Small intestine (tissue), 7 donors: Measurements from ENCODE around the gene CLEC2D. TPM values are rescaled to one million over a fixed set of nuclear protein-coding genes. Genes with fewer than 3 reads are reported as not detected.
A peak's percentile ranks its signal among the peaks of the same experiment; 100 is the strongest.
"Not testable (repeated sequence)": the region's sequence is repeated elsewhere in the genome, so short reads cannot be mapped to it uniquely, and the experiment has no call there.

Experiments
- DNase-seq, 2 donors: peaks; one replicate each; pipeline versions ENCODE4 v3.0.0 to v3.0.0-alpha.2; 2013
- FAIRE-seq: peaks from 2 replicates; lab custom pipeline; 2012; peaks lifted over from hg19 to GRCh38; lab: Jason Lieb, UNC
- H3K27ac ChIP-seq, 3 donors: one replicate each; pipeline ENCODE4 v1.5.1; 2013; ENCODE audit warnings: low read length in 2 of 3, mild to moderate bottlenecking in 2 of 3, control low read depth in 1 of 3, inconsistent platforms in 1 of 3, low read depth in 1 of 3, moderate library complexity in 1 of 3
- H3K27me3 ChIP-seq, 3 donors: one replicate each; pipeline ENCODE4 v1.6.1; 2013; ENCODE audit warnings: low read length in 3 of 3, inconsistent platforms in 1 of 3; ENCODE audit not compliant: control insufficient read depth in 3 of 3, insufficient read depth in 3 of 3
- H3K36me3 ChIP-seq, 3 donors: one replicate each; pipeline ENCODE4 v1.6.1; 2013; ENCODE audit warnings: low read length in 3 of 3, inconsistent platforms in 1 of 3, low read depth in 1 of 3, mild to moderate bottlenecking in 1 of 3, moderate library complexity in 1 of 3; ENCODE audit not compliant: control insufficient read depth in 3 of 3, insufficient read depth in 2 of 3
- H3K4me1 ChIP-seq, 3 donors: one replicate each; pipeline ENCODE4 v1.6.1; 2013; ENCODE audit warnings: low read length in 2 of 3, inconsistent platforms in 1 of 3, low read depth in 1 of 3, mild to moderate bottlenecking in 1 of 3, moderate library complexity in 1 of 3; ENCODE audit not compliant: control insufficient read depth in 3 of 3, insufficient read depth in 2 of 3
- H3K4me3 ChIP-seq, 3 donors: one replicate each; pipeline ENCODE4 v1.5.1; 2013; ENCODE audit warnings: low read length in 3 of 3, control low read depth in 1 of 3, inconsistent platforms in 1 of 3, low read depth in 1 of 3, mild to moderate bottlenecking in 1 of 3, moderate library complexity in 1 of 3
- H3K9me3 ChIP-seq, 2 donors: one replicate each; pipeline ENCODE4 v1.6.1; 2013; ENCODE audit warnings: low read depth in 1 of 2, low read length in 1 of 2; ENCODE audit not compliant: control insufficient read depth in 2 of 2, insufficient read depth in 1 of 2
- WGBS, 3 donors: extraction: QIAGEN DNeasy Blood & Tissue Kit; methylation state at CpG; one replicate each; pipeline ENCODE4 v1.1.7; 2013; 5-methylcytosine and 5-hydroxymethylcytosine counted together
- polyA plus RNA-seq, 4 donors: library from polyadenylated mRNA; stranded (reverse) in 3 of 4; unstranded in 1 of 4; fragments of 200-250 nt in 3 of 4; fragments of 120-200 nt in 1 of 4; gene quantifications; one replicate each; pipeline versions ENCODE4 v1.2.1 to v1.2.3, GENCODE V29; 2013
- donor health status: healthy with polysubstance abuse.
- donor health status: control.
- donor health status: control.
- donor health status: Bipolar disorder and iron deficiency.
- donor health status: healthy.

Gene CLEC2D
- polyA plus RNA-seq, 4 donors, result 0.67 to 8.5 (median 2.2) TPM

DNA sequence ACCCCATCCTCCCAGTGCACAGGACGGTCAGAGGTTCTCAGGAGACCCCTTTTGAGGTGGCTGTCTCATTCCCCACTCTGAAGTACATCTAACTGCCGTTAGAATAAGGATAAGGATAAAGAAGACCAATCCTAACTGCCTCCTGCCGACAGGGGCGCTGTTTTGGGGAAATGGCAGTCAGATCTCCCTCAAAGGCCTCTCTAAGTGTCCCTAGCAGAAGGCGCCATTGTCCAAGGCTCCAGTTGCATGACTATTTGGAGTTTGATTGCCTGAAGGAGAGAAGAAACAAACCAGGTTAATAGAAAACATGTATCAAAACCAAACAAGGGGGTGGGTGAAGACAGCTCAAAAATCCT is 32.7 kb upstream of the CLEC2D start:
- FAIRE-seq (no peak), DNase-seq (no peak)
- Histone ChIP-seq H3K4me3 (no peak overlapping the region), H3K4me1 (no peaks in the 10 kb centered on the region), H3K27ac (no peak overlapping the region), H3K9me3 (peaks cover 0 to 10% of the 10 kb centered on the region in 2 donors), H3K36me3 (peaks cover 0 to 4% (median 0%) of the 10 kb centered on the region in 3 donors), H3K27me3 (no peaks in the 10 kb centered on the region)
- 84 to 95% (median 94%) methylated on average over 5 of the region's 5 CpGs for WGBS, 3 donors

- FAIRE-seq (no peak), DNase-seq (no peak)
- Histone ChIP-seq H3K4me1 (no peaks in the 10 kb centered on the region), H3K27me3 (no peaks in the 10 kb centered on the region), H3K4me3 (no peak overlapping the region), H3K27ac (no peak overlapping the region), H3K36me3 (peaks cover 0 to 4% (median 0%) of the 10 kb centered on the region in 3 donors), H3K9me3 (peaks cover under 1 to 19% of the 10 kb centered on the region in 2 donors)
- 85 to 97% (median 88%) methylated on average over 2 of the region's 2 CpGs for WGBS, 3 donors
Measured at GRCh38 chr12:9640024-9640423, 29.5 kb upstream of the CLEC2D start.

- Histone ChIP-seq H3K4me3 (no peak overlapping the region), H3K36me3 (peaks cover 0 to 4% (median 0%) of the 10 kb centered on the region in 3 donors), H3K4me1 (peaks cover 0 to 9% (median 2%) of the 10 kb centered on the region in 3 donors), H3K27ac (no peak overlapping the region), H3K9me3 (peaks cover 2 to 22% of the 10 kb centered on the region in 2 donors), H3K27me3 (no peaks in the 10 kb centered on the region)
- FAIRE-seq (no peak), DNase-seq (no peak)
- WGBS, 3 donors, result 74 to 88% (median 84%) methylated on average over 15 of the region's 15 CpGs
Measured at GRCh38 chr12:9642606-9643265, 26.8 kb upstream of the CLEC2D start.

GRCh38 chr12:9643266-9643660 is 26.2 kb upstream of the CLEC2D start:
- FAIRE-seq (no peak), DNase-seq (no peak)
- Histone ChIP-seq H3K27ac (no peak overlapping the region), H3K36me3 (peaks cover 0 to 4% (median 0%) of the 10 kb centered on the region in 3 donors), H3K27me3 (no peaks in the 10 kb centered on the region), H3K4me3 (no peak overlapping the region), H3K9me3 (peaks cover 2 to 22% of the 10 kb centered on the region in 2 donors), H3K4me1 (peaks cover 0 to 9% (median 2%) of the 10 kb centered on the region in 3 donors)

- not testable (repeated sequence) for H3K36me3 ChIP-seq, FAIRE-seq, H3K4me1 ChIP-seq, H3K4me3 ChIP-seq, H3K27me3 ChIP-seq, H3K27ac ChIP-seq
- peaks cover 2 to 22% of the 10 kb centered on the region in 2 donors for H3K9me3 ChIP-seq
- WGBS, 3 donors, result 47 to 73% (median 60%) methylated on average over 1 of the region's 1 CpG
- peak in 1 of 2 donors; percentile 75 for DNase-seq
Measured at GRCh38 chr12:9644985-9645551, 24.4 kb upstream of the CLEC2D start.

DNA sequence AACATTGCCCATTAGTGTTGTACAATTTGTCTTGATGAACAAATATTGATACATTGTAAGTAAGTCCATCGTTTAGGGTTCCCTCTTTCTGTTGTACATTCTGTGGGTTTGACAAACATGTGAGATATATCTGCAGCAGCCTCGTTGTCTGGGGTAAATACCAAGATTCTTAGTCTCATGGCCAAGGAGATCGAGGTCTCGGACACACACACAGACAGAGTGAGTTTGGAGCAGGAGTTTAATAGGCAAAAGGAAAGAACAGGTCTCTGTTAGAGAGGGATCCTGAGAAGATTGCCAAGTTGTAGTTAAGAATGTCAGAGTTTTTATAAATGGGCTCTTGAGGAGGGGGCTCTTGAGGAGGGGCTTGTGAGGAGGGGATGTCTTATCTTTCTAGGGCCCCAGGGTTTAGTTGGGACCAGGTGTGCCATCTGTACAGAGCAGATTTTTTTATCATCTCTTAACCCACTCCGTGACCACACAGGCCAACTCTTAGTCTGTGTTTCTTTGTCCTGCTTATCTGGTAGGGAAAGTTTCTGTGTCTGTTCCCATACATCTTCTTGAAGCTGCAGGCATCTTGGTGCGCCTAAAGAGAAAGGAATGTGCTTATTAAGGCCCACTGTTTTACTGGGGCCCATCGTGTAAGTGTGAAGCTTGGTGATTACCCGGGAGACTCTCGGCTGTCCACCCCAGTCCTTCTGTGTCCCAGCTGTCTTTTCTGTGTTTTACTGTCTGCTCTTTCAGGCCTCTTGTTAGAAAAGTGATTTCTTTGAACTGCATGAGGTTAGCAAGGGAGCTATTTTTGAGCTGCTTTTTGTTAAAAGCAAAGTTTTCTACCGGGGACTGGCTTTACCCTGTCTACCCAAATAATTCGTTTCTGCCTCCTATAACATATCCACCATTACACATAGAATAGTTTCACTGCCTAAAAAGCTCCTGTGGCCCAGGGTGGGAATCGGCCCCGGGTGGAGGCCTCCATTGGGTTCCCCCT is 22.4 kb upstream of the CLEC2D start:
- peaks cover 2 to 9% (median 4%) of the 10 kb centered on the region in 3 donors for H3K4me1 ChIP-seq
- peaks cover 2 to 18% of the 10 kb centered on the region in 2 donors for H3K9me3 ChIP-seq
- H3K4me3 ChIP-seq, result peak overlapping the region in 2 of 3 donors; percentile 67 to 73
- DNase-seq (no peak), FAIRE-seq (no peak)
- H3K27ac ChIP-seq, result peak overlapping the region; percentile 77 to 88 (median 85)
- no peaks in the 10 kb centered on the region for H3K36me3 ChIP-seq
- WGBS, 3 donors, result 40 to 44% (median 44%) methylated on average over 13 of the region's 13 CpGs
- H3K27me3 ChIP-seq, result no peaks in the 10 kb centered on the region

GRCh38 chr12:9647825-9648700 is 21.4 kb upstream of the CLEC2D start:
- H3K9me3 ChIP-seq, result peaks cover 2 to 9% of the 10 kb centered on the region in 2 donors
- 0 to 1% (median 0%) methylated on average over 55 of the region's 55 CpGs for WGBS, 3 donors
- no peaks in the 10 kb centered on the region for H3K27me3 ChIP-seq
- DNase-seq (peak; percentile 78 to 90), FAIRE-seq (no peak)
- H3K4me1 ChIP-seq, result peaks cover 2 to 9% (median 4%) of the 10 kb centered on the region in 3 donors
- H3K36me3 ChIP-seq, result no peaks in the 10 kb centered on the region
- peak overlapping the region; percentile 77 to 88 (median 85) for H3K27ac ChIP-seq
- H3K4me3 ChIP-seq, result peak overlapping the region; percentile 26 to 73 (median 67)
